ENCODE data around the gene ITGA1.

DNA sequence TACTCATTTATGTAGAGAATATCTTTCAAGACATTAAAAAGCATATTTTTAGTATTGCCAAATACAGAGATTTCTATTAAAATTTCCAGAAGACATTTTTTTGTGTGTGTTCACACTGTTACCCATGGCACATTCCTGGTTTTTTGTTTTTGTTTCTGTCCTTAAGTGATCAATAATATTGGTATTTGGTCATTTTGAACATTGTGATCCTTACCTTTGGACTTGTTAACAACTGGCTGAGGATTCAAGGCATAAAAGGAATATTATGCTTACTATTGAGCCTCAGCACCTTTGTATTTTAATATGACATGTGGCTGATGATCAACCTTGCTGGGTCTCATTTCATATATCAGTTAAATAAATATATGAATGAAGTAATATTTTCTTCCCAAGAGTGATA lies 41.9 kb downstream of the ITGA1 start:
- no peak for TF ChIP-seq EZH2 (IDR thresholded peaks at IDR 0.05; ENCODE audit: low read depth)
- TF ChIP-seq, protein P1, sequence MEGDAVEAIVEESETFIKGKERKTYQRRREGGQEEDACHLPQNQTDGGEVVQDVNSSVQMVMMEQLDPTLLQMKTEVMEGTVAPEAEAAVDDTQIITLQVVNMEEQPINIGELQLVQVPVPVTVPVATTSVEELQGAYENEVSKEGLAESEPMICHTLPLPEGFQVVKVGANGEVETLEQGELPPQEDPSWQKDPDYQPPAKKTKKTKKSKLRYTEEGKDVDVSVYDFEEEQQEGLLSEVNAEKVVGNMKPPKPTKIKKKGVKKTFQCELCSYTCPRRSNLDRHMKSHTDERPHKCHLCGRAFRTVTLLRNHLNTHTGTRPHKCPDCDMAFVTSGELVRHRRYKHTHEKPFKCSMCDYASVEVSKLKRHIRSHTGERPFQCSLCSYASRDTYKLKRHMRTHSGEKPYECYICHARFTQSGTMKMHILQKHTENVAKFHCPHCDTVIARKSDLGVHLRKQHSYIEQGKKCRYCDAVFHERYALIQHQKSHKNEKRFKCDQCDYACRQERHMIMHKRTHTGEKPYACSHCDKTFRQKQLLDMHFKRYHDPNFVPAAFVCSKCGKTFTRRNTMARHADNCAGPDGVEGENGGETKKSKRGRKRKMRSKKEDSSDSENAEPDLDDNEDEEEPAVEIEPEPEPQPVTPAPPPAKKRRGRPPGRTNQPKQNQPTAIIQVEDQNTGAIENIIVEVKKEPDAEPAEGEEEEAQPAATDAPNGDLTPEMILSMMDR (conservative IDR thresholded peaks at IDR 0.05), result no peak
